ENCODE measurements around the gene CER1. TPM values are rescaled to one million over a fixed set of nuclear protein-coding genes. Genes with fewer than 3 reads are reported as not detected.

The CER1 gene
- not detected in 5 replicates for total RNA-seq (2022; extraction: Qiagen RNA extraction; ENCODE audit: low read depth)

GRCh38 chr9:14722391-14723035, at the start of gene CER1:
Gene CER1, minus strand, starts transcription at chr9:14722733. Its CDS starts 61 bp downstream, at chr9:14722672.

GRCh38 chr9:14693251-14693861, 29.2 kb downstream of the CER1 start, which contains the start of gene ZDHHC21:
Gene ZDHHC21, minus strand, starts transcription at chr9:14693432. Its CDS starts 19,092 bp downstream, at chr9:14674340.

Other genes with a start within 250 kb of the CER1 start
- 0.85 to 3.2 TPM (median 2.4 TPM) in 5 replicates for gene ZDHHC21, start 29.3 kb downstream of the CER1 start, total RNA-seq (2022; extraction: Qiagen RNA extraction; ENCODE audit: low read depth)
- gene FREM1, start 187.7 kb upstream of the CER1 start, total RNA-seq (2022; extraction: Qiagen RNA extraction; ENCODE audit: low read depth), result not detected in 5 replicates

Data from A549 treated with ZK216348 at 1 μM for 4 hours (cell line).